SK-N-SH (cell line): ENCODE measurements around the gene KLLN. TPM values are rescaled to one million over a fixed set of nuclear protein-coding genes. Genes with fewer than 3 reads are reported as not detected.

Experiments used
- CTCF ChIA-PET: fragments of 300-600, 350-600 bp; formaldehyde crosslinking; extraction: SDS; loops from one replicate; lab custom pipeline; 2021; lab: Yijun Ruan, JAX
- POLR2A ChIA-PET: fragments of 350-600 bp; sonication (Branson Sonifier 250); formaldehyde crosslinking; extraction: SDS; loops from one replicate; lab custom pipeline; 2020; ENCODE audit warnings: antibody characterized with exemption, inconsistent platforms; lab: Yijun Ruan, JAX
- DNase-seq: peaks from one replicate; pipeline ENCODE4 v3.0.0; 2012
- H2AFZ ChIP-seq: fragments of 200-600 bp; sonication (generic); 2 replicates; pipeline ENCODE4 v1.8.1; 2016; ENCODE audit warnings: antibody characterized with exemption, mild to moderate bottlenecking, low read depth
- H3F3A ChIP-seq: fragments of 200-600 bp; sonication (generic); replicated peaks from 2 replicates; pipeline ENCODE3; 2016; ENCODE audit warnings: antibody characterized with exemption, mild to moderate bottlenecking; ENCODE audit not compliant: insufficient read depth
- H3K27ac ChIP-seq, 2 experiments: fragments of 200-500 bp in 1 of 2; fragments of 200-600 bp in 1 of 2; sonication (Bioruptor generic) in 1 of 2; sonication (generic), shearing (Covaris generic) in 1 of 2; 2 replicates each; pipeline versions ENCODE4 v1.5.1 to v1.6.1; 2014 to 2016; ENCODE audit warnings: low read depth in 2 of 2, inconsistent platforms in 1 of 2, low read length in 1 of 2, mild to moderate bottlenecking in 1 of 2, mixed read lengths in 1 of 2
- H3K27me3 ChIP-seq: fragments of 200-600 bp; sonication (generic), shearing (Covaris generic); 2 replicates; pipeline ENCODE4 v1.6.1; 2016; ENCODE audit warnings: mixed run types; ENCODE audit not compliant: insufficient read depth
- H3K36me3 ChIP-seq, 2 experiments: fragments of 200-500 bp in 1 of 2; fragments of 200-600 bp in 1 of 2; sonication (Bioruptor generic) in 1 of 2; sonication (generic) in 1 of 2; replicated peaks in 1 of 2; 2 replicates each; pipeline versions ENCODE3 to v1.5.1; 2014 to 2016; ENCODE audit warnings: low read length in 1 of 2, mild to moderate bottlenecking in 1 of 2; ENCODE audit not compliant: insufficient read depth in 2 of 2, control insufficient read depth in 1 of 2
- H3K4me1 ChIP-seq, 2 experiments: fragments of 200-500 bp in 1 of 2; fragments of 200-600 bp in 1 of 2; sonication (Bioruptor generic) in 1 of 2; sonication (generic), shearing (Covaris generic) in 1 of 2; 2 replicates each; pipeline versions ENCODE4 v1.5.1 to v1.6.1; 2014 to 2016; ENCODE audit warnings: low read depth in 1 of 2, low read length in 1 of 2, mixed run types in 1 of 2; ENCODE audit not compliant: insufficient read depth in 2 of 2, control insufficient read depth in 1 of 2
- H3K4me2 ChIP-seq: fragments of 200-600 bp; sonication (generic), shearing (Covaris generic); 2 replicates; pipeline ENCODE4 v1.6.1; 2017; ENCODE audit warnings: mixed run types
- H3K4me3 ChIP-seq, 2 experiments: fragments of 200-500 bp in 1 of 2; fragments of 200-600 bp in 1 of 2; sonication (Bioruptor generic) in 1 of 2; sonication (generic), shearing (Covaris generic) in 1 of 2; 2 replicates each; pipeline versions ENCODE4 v1.5.1 to v1.8.1; 2014 to 2016; ENCODE audit warnings: low read depth in 2 of 2, inconsistent platforms in 1 of 2, low read length in 1 of 2, mild to moderate bottlenecking in 1 of 2, mixed read lengths in 1 of 2, moderate library complexity in 1 of 2
- H3K79me2 ChIP-seq: fragments of 200-600 bp; sonication (generic); 2 replicates; pipeline ENCODE4 v1.8.1; 2017; ENCODE audit warnings: mild to moderate bottlenecking; ENCODE audit not compliant: insufficient read depth
- H3K9ac ChIP-seq: fragments of 200-600 bp; sonication (generic); 2 replicates; pipeline ENCODE4 v1.6.1; 2017; ENCODE audit warnings: mixed run types
- H3K9me2 ChIP-seq: fragments of 200-600 bp; sonication (generic); 2 replicates; pipeline ENCODE4 v1.6.1; 2017; ENCODE audit warnings: mixed run types
- H3K9me3 ChIP-seq: fragments of 200-600 bp; sonication (generic); 2 replicates; pipeline ENCODE4 v1.6.1; 2017; ENCODE audit warnings: mixed run types, mild to moderate bottlenecking, moderate library complexity
- H4K20me1 ChIP-seq: fragments of 200-600 bp; sonication (generic); 2 replicates; pipeline ENCODE4 v1.6.1; 2017; ENCODE audit warnings: mild to moderate bottlenecking, mixed run types; ENCODE audit not compliant: insufficient read depth
- CHD2 ChIP-seq: fragments of 150-350 bp; IDR thresholded peaks from 2 replicates; pipeline ENCODE4 v1.6.1; 2018; ENCODE audit warnings: low read length; ENCODE audit not compliant: partially characterized antibody
- CTCF ChIP-seq: fragments of 200-600 bp; sonication (generic); IDR thresholded peaks from 2 replicates; pipeline ENCODE4 v1.6.1; 2017; ENCODE audit warnings: antibody characterized with exemption, mild to moderate bottlenecking, moderate library complexity
- EP300 ChIP-seq, 2 experiments: IDR thresholded peaks; 2 replicates each; pipeline versions ENCODE4 v1.4.0 to v1.6.1; 2012; ENCODE audit warnings: borderline replicate concordance in 1 of 2, low read depth in 1 of 2, low read length in 1 of 2
- EZH2phosphoT487 ChIP-seq: fragments of 200-600 bp; sonication (generic); IDR thresholded peaks from 2 replicates; pipeline ENCODE4 v1.6.1; 2017; ENCODE audit warnings: low read depth, mixed run types, mild to moderate bottlenecking, antibody characterized with exemption, moderate library complexity, borderline replicate concordance
- FOSL2 ChIP-seq: IDR thresholded peaks from 2 replicates; pipeline ENCODE4 v1.4.0; 2012; ENCODE audit warnings: low read depth, mild to moderate bottlenecking, moderate library complexity, borderline replicate concordance
- FOXM1 ChIP-seq: IDR thresholded peaks from 2 replicates; pipeline ENCODE4 v1.4.0; 2012; ENCODE audit warnings: low read depth, mild to moderate bottlenecking
- GABPA ChIP-seq: IDR thresholded peaks from 2 replicates; pipeline ENCODE4 v1.4.0; 2012; ENCODE audit warnings: low read depth, mild to moderate bottlenecking
- GATA2 ChIP-seq: sonication (generic); formaldehyde crosslinking; IDR thresholded peaks from 2 replicates; pipeline ENCODE4 v1.5.0; 2020; ENCODE audit warnings: mild to moderate bottlenecking, missing genetic modification reagents
- IRF3 ChIP-seq: fragments of 150-350 bp; IDR thresholded peaks from 2 replicates; pipeline ENCODE4 v1.6.1; 2016; ENCODE audit warnings: mild to moderate bottlenecking, low read depth, low read length
- JUND ChIP-seq: IDR thresholded peaks from 2 replicates; pipeline ENCODE4 v1.4.0; 2012
- NRF1 ChIP-seq: IDR thresholded peaks from 2 replicates; pipeline ENCODE4 v1.6.1; 2012; ENCODE audit warnings: low read depth, mild to moderate bottlenecking, low read length
- RXRA ChIP-seq: IDR thresholded peaks from 2 replicates; pipeline ENCODE4 v1.4.0; 2012; ENCODE audit warnings: low read depth, mild to moderate bottlenecking, borderline replicate concordance
- SIN3A ChIP-seq: IDR thresholded peaks from 2 replicates; pipeline ENCODE4 v1.6.1; 2012; ENCODE audit warnings: low read depth, mild to moderate bottlenecking, low read length, moderate library complexity, borderline replicate concordance
- TEAD4 ChIP-seq: IDR thresholded peaks from 2 replicates; pipeline ENCODE4 v1.4.0; 2012; ENCODE audit warnings: mild to moderate bottlenecking, borderline replicate concordance; ENCODE audit not compliant: insufficient read depth
- YY1 ChIP-seq: IDR thresholded peaks from 2 replicates; pipeline ENCODE4 v1.4.0; 2012; ENCODE audit warnings: low read depth, mild to moderate bottlenecking
- WGBS: methylation state at CpG from one replicate; pipeline ENCODE4 v1.1.6; 2017; ENCODE audit warnings: low lambda C conversion rate; 5-methylcytosine and 5-hydroxymethylcytosine counted together
- polyA plus RNA-seq, 3 experiments: library from polyadenylated mRNA; depleted of rRNA; stranded (reverse); fragments of >200 nt; gene quantifications; 2 replicates each; pipeline ENCODE4 v1.2.3, GENCODE V29; 2012
- TF ChIP-seq, protein P1 (sequence below): IDR thresholded peaks from 2 replicates; pipeline ENCODE4 v1.4.0; 2012; ENCODE audit warnings: low read depth
- TF ChIP-seq, protein P2 (sequence below): fragments of 150-350 bp; IDR thresholded peaks from 2 replicates; pipeline ENCODE4 v1.6.1; 2017; ENCODE audit warnings: antibody characterized with exemption, low read length, low read depth, borderline replicate concordance
- TF ChIP-seq, protein P3 (sequence below): IDR thresholded peaks from 2 replicates; pipeline ENCODE4 v1.4.0; 2012; ENCODE audit warnings: low read depth, borderline replicate concordance

Gene KLLN
- polyA plus RNA-seq, 1 of the 3 experiments (the other 2 are of a cell fraction) = 1.2 TPM

DNA sequence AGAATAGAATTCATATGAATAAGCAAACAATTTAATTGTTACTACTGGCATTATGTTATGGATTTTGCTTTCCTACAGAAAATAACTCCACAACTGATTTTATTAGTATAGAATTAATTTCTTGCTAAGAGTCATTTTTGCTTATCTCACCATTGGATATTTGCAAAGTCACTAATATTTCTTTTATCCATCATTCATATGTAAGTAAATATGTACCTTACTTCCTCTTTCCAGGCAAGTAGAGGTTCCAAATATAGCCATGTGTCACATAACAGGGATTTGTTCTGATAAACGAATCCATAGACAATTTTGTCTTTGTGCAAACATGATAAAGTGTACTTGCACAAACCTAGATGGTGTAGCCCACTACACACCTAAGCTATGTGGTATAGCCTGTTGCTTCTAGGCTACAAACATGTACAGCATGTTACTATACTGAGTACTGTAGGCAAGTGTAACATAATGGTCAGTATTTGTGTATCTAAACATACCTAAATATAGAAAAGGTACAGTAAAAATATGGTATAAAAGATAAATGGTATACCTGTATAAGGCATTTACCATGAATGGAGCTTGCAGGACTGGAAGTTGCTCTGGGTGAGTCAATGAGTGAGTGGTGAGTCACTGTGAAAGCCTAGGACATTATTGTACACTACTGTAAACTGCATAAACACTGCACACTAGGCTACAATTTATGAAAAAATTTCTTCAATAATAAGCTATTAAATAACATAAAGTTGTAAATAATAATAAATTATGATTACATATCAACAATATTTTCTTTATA lies 18.3 kb downstream of the KLLN start:
- POLR2A ChIA-PET = no interaction called here
- H2AFZ ChIP-seq = no peak overlapping the region
- CTCF ChIA-PET = interaction anchor here (1.3 to 1.5 kb wide), 3 partner anchors 11 to 720 kb away, joined by 3 to 4 read pairs (median 3); no protein-coding TSS in a partner anchor
- no peak for DNase-seq
- no peaks in the 10 kb centered on the region for H3K27me3 ChIP-seq
- no peak overlapping the region for H3K9ac ChIP-seq
- peaks cover 2 to 17% of the 10 kb centered on the region in 2 experiments; a peak in 3 of 4 replicates for H3K4me1 ChIP-seq
- H3K4me2 ChIP-seq = no peak overlapping the region
- no peaks in the 10 kb centered on the region for H3K9me2 ChIP-seq
- TF ChIP-seq, protein P1, sequence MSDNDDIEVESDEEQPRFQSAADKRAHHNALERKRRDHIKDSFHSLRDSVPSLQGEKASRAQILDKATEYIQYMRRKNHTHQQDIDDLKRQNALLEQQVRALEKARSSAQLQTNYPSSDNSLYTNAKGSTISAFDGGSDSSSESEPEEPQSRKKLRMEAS = no peak
- TF ChIP-seq JUND (peak; percentile 45; the same call in 1 of the 2 replicates), EP300 (IDR thresholded peaks at IDR 0.05; ENCODE audit: borderline replicate concordance in 1 of 2, low read depth in 1 of 2, low read length in 1 of 2) (no peak), FOSL2 (peak; percentile 80), SIN3A (no peak), RXRA (no peak), TEAD4 (no peak)
- 4% methylated on average over 1 of the region's 1 CpG for WGBS
- no peak overlapping the region for H3K4me3 ChIP-seq
- no peaks in the 10 kb centered on the region for H3K36me3 ChIP-seq
- no peak overlapping the region for H3K27ac ChIP-seq
- peaks cover under 1% of the 10 kb centered on the region for H3F3A ChIP-seq
- H3K9me3 ChIP-seq = no peaks in the 10 kb centered on the region
- no peaks in the 10 kb centered on the region for H4K20me1 ChIP-seq
- no peaks in the 10 kb centered on the region for H3K79me2 ChIP-seq

GRCh38 chr10:87843714-87844113 lies 19.6 kb downstream of the KLLN start:
- POLR2A ChIA-PET = no interaction called here
- TF ChIP-seq EZH2phosphoT487 = no peak
- no peak for TF ChIP-seq SIN3A
- TF ChIP-seq, protein P2, sequence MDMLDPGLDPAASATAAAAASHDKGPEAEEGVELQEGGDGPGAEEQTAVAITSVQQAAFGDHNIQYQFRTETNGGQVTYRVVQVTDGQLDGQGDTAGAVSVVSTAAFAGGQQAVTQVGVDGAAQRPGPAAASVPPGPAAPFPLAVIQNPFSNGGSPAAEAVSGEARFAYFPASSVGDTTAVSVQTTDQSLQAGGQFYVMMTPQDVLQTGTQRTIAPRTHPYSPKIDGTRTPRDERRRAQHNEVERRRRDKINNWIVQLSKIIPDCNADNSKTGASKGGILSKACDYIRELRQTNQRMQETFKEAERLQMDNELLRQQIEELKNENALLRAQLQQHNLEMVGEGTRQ = no peak
- no peak for TF ChIP-seq GABPA
- no peak for TF ChIP-seq CTCF
- TF ChIP-seq NRF1 = no peak
- TF ChIP-seq FOSL2 = no peak
- TF ChIP-seq, protein P1 = no peak
- TF ChIP-seq IRF3 = no peak
- no peak for TF ChIP-seq GATA2
- no peak for TF ChIP-seq TEAD4
- no peak for TF ChIP-seq CHD2
- no peak for TF ChIP-seq YY1
- TF ChIP-seq, protein P3, sequence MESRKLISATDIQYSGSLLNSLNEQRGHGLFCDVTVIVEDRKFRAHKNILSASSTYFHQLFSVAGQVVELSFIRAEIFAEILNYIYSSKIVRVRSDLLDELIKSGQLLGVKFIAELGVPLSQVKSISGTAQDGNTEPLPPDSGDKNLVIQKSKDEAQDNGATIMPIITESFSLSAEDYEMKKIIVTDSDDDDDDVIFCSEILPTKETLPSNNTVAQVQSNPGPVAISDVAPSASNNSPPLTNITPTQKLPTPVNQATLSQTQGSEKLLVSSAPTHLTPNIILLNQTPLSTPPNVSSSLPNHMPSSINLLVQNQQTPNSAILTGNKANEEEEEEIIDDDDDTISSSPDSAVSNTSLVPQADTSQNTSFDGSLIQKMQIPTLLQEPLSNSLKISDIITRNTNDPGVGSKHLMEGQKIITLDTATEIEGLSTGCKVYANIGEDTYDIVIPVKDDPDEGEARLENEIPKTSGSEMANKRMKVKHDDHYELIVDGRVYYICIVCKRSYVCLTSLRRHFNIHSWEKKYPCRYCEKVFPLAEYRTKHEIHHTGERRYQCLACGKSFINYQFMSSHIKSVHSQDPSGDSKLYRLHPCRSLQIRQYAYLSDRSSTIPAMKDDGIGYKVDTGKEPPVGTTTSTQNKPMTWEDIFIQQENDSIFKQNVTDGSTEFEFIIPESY = no peak
- TF ChIP-seq FOXM1 = no peak

More at GRCh38 chr10:87843714-87844113, 19.6 kb downstream of the KLLN start:
- H3K9ac ChIP-seq = no peak overlapping the region
- H3K79me2 ChIP-seq = no peaks in the 10 kb centered on the region
- no peaks in the 10 kb centered on the region for H3K36me3 ChIP-seq
- peaks cover 0 to 17% of the 10 kb centered on the region in 2 experiments; a peak in 3 of 4 replicates for H3K4me1 ChIP-seq
- no peaks in the 10 kb centered on the region for H4K20me1 ChIP-seq
- H3K27me3 ChIP-seq = no peaks in the 10 kb centered on the region
- WGBS = 98% methylated on average over 4 of the region's 4 CpGs
- DNase-seq = no peak
- H3F3A ChIP-seq = peaks cover 5% of the 10 kb centered on the region
- H3K9me2 ChIP-seq = no peaks in the 10 kb centered on the region
- no peaks in the 10 kb centered on the region for H3K9me3 ChIP-seq
- CTCF ChIA-PET = no interaction called here
- peak overlapping the region; percentile 72 to 88 for H3K27ac ChIP-seq
- no peak overlapping the region for H3K4me3 ChIP-seq
- H3K4me2 ChIP-seq = no peak overlapping the region
- H2AFZ ChIP-seq = no peak overlapping the region
